Breast epithelium (tissue), 3 donors: ENCODE results near the gene MCM9.

ENCODE experiments used
- POLR2A ChIP-seq: fragments of 450-650 bp; IDR thresholded peaks from one replicate; pipeline ENCODE4 v1.6.1; 2016; ENCODE audit warnings: antibody characterized with exemption, mild to moderate bottlenecking, moderate library complexity
- POLR2AphosphoS5 ChIP-seq, 3 donors: sonication (generic); formaldehyde crosslinking; IDR thresholded peaks; one replicate each; pipeline ENCODE4 v1.6.1; 2017; ENCODE audit warnings: antibody characterized with exemption in 3 of 3
- TF ChIP-seq, protein P1 (sequence below), 3 donors: fragments of 450-650 bp; IDR thresholded peaks; one replicate each; pipeline ENCODE4 v1.5.1; 2016 to 2017; ENCODE audit warnings: antibody characterized with exemption in 3 of 3, mild to moderate bottlenecking in 3 of 3, moderate library complexity in 3 of 3

DNA sequence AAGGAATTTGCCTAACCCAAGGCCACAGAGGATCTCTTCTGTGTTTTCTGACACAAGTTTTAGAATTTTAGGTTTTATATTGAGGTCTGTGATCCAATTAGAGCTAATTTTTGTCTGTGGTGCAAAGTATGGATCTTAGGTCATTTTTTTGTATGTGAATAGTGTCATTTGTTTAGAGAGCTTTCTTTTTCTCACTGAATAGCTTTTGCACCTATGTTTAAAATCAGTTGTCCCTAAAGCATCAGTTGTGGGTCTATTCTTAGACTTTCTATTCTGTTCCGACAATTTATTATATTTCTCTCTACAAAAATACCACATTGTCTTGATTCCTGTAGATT lies 341 bp upstream of the MCM9 start:
- TF ChIP-seq POLR2AphosphoS5 (IDR thresholded peaks at IDR 0.05) (no peak), POLR2A (no peak)
- TF ChIP-seq, protein P1, sequence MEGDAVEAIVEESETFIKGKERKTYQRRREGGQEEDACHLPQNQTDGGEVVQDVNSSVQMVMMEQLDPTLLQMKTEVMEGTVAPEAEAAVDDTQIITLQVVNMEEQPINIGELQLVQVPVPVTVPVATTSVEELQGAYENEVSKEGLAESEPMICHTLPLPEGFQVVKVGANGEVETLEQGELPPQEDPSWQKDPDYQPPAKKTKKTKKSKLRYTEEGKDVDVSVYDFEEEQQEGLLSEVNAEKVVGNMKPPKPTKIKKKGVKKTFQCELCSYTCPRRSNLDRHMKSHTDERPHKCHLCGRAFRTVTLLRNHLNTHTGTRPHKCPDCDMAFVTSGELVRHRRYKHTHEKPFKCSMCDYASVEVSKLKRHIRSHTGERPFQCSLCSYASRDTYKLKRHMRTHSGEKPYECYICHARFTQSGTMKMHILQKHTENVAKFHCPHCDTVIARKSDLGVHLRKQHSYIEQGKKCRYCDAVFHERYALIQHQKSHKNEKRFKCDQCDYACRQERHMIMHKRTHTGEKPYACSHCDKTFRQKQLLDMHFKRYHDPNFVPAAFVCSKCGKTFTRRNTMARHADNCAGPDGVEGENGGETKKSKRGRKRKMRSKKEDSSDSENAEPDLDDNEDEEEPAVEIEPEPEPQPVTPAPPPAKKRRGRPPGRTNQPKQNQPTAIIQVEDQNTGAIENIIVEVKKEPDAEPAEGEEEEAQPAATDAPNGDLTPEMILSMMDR (IDR thresholded peaks at IDR 0.05), result no peak
